ENCODE data around the gene CARD19.
"Not testable (repeated sequence)": the region's sequence is repeated elsewhere in the genome, so short reads cannot be mapped to it uniquely, and the experiment has no call there.

CARD19 gene

DNA sequence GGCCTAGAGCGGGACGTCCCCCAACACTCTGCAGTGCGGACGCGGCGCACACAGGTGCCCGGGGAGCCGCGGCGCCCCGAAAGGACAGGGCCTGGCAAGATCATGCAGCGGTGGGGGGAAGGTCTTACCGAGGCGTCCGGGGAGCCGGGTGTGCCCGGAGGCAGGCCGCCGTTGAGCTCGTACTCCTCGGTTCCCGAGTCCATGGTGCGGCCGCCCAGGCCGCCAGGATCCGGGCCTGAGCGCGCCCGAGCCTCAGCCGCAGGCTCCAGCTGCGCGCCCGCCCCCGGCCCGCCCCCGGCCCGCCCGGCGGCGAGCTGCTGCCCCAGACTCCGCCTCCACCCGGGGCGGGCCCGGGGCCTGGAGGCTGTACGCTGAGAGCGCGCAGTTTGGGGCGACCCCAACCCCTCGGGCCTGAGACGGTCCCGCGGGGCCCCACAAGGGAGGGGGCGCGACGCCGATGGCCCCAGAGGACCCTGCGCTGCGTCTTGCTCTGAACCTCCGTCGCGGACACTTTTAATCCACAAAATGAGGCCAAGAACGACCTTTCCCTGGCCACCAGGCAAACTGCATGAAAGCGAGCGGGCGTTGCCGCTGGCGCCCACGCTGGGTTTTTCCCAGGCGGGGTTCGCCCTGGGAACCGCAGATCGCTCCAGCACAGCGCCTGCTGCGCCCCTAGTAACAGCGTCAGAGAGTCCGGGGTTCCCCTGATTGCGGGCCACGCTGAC lies 38.2 kb downstream of the CARD19 start, which contains the start of gene NINJ1:
Gene NINJ1, minus strand, starts transcription at position 237 of the 725 bp plus-strand sequence. Its CDS starts 34 bp downstream, at position 203.
- DNase-seq (ENCODE audit: low read depth) = peak; percentile 72

DNA sequence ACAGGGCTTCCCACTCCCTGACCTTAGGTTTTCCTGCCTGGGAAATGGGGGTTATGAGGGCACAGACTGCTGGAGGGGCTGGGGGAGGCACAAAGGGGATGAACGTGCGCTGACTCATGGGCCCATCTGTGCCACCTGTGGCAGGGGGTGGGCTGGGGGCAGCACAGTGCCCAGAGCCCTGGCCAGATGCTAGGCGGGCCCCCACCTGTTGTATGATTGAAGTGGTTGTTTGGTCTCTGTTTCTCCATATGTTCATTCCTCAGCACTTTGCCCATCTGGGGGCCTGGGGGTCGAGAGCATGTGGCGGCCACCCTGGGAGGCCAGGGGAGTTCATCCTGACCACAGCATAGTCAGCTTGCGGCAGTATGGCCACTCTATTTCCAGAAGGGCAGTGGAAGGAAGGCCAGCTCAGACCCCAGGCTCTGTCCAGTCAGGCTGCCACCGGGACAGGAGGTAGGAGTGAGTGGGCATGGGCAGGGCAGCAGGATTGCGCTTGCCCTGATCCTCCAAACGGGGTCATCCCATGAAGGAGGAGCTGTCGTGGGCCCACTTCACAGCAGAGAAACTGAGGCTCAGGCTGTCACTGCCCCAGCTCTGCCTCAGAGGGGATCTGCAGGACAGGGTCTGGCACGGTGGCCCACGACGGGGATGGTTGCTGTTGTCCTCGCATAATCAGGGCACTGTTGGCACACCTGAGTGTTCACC lies 38.9 kb downstream of the CARD19 start:
- DNase-seq (ENCODE audit: low read depth) = no peak

GRCh38 chr9:93136011-93136440 lies 40.0 kb downstream of the CARD19 start:
- no peak for DNase-seq (ENCODE audit: low read depth)

- no peak for DNase-seq (ENCODE audit: low read depth)
Observed at GRCh38 chr9:93137362-93137761, 41.3 kb downstream of the CARD19 start.

- no peak for DNase-seq (ENCODE audit: low read depth)
Observed at GRCh38 chr9:93138171-93138764, 42.3 kb downstream of the CARD19 start.

DNA sequence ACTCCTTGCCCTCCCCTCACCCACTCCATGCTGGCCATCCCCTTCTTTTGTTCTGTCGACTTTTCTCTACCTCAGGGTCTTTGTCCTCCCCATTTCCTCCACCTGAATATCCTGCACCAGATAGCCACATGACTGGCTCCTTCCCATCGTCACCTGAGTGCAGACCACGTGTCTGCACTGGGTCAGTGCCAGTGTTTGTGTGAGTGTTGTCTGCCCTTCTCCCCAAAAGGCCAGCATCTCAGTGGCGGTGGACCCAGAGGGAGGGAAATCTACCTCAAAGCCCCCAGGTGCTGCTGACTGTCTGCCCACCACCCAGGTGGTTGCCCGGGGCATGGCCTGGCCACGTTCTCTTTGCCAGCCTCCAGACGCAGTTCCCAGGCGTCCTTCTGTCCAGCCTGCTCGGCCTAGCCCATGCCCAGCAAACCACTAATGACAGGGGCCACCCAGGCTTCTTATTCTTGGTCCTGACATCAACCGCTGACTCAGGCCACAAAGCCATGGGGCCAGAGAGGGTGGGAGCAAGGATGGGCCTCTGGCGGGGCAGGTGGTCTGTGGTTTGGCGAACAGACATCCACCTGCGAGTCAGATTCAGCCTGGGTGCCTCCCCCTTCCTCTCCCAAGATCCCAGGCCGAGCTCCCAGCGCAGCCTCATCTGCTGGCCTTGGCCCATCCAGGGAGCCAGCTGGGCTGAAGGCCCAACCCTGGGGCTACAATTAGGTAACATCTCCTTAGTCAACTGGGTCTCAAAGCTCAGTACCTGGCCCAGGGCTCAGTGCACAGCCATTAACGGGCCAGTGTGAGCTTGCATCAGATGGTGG lies 43.6 kb downstream of the CARD19 start:
- no peak for DNase-seq (ENCODE audit: low read depth)

GRCh38 chr9:93141771-93142483 lies 45.9 kb downstream of the CARD19 start:
- no peak for DNase-seq (ENCODE audit: low read depth)

DNA sequence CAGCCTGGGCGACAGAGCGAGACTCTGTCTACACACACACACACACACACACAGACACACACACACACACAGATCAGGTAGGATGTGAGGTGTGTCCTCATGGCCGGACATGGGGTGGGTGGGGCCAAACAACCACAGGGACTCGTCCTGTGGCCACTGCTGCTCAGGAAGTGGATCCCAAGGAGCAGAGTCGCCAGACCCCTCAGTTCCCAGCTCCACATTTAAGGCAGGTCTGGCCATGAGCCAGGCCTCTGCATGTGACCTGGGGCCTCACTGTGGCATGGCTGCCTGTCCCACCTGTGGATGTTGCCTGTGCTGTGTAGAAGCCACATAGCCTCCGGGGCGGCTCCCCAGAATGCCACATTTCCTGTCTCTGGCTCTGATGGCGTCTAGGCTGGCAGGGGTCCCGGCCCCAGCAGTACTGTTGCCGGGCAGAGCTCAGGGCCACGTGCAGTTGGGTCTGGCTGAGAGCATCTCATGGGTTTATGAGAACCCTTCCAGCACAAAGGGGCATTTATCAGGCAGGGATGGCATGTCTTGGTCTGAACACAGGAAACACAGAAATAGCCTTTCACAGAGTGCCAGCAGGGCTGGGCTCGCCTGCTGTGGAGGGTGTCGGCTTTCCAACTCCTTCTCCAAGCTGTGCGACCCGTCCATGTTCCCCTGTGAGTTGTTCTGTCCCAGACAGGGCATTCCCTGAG lies 48.0 kb downstream of the CARD19 start:
- no peak for DNase-seq (ENCODE audit: low read depth)

GRCh38 chr9:93146696-93147095 lies 50.7 kb downstream of the CARD19 start:
- not testable (repeated sequence) for DNase-seq (ENCODE audit: low read depth)

- no peak for DNase-seq (ENCODE audit: low read depth)
Observed at GRCh38 chr9:93147632-93148031, 51.6 kb downstream of the CARD19 start.

DNA sequence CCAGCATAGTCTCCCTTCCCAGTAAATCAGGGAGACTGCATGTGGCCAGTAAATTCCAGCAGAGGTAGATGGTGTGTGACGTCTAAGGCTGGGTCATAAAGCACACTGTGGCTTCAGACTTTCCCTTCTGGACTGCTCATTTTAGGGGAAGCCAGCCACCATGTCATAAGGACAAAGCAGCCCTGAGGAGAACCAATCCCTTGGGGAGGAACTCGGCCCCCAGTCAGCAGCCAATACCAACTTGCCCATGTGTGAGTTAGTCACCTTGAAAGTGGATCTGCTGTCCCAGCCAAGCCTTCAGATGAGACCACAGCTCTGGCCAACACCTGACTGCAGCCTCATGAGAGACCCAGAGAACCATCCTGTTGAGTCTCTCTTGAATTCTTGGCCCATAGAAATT lies 52.7 kb downstream of the CARD19 start:
- no peak for DNase-seq (ENCODE audit: low read depth)

GRCh38 chr9:93149361-93149760 lies 53.3 kb downstream of the CARD19 start:
- DNase-seq (ENCODE audit: low read depth) = no peak

GRCh38 chr9:93151097-93151784 lies 55.2 kb downstream of the CARD19 start:
- DNase-seq (ENCODE audit: low read depth) = no peak

DNA sequence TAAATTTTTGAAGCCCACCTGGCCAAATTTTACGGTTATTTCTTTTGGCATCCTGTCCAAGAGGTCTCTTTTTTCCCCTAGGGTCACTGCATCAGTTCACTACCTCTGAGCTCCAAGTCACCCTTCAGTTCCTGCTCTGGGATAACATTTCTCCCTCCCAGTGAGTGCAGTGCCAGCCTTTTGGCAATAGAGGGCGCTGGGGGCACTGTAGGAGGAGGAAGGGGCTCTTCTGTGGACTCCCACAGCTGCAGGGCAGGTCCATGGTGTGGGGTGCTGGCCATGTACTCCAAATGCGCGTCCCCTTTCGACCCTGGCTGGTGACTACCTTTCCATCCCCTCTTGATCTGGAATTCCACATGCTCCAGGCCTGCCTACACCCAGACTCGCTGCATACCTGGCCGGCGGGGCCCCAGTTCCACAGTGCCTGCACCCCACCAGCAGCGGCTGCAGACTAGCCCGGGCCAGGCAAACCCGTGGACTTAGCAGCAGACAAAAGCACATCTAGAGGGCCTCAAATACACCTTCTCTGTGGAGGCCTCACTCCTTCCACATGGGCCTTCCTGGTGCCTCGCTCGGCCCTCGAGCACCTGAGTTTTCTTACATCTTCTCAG lies 58.4 kb downstream of the CARD19 start:
- peak; percentile 26 for DNase-seq (ENCODE audit: low read depth)

GRCh38 chr9:93155716-93156474 lies 59.9 kb downstream of the CARD19 start:
- DNase-seq (ENCODE audit: low read depth) = no peak

DNA sequence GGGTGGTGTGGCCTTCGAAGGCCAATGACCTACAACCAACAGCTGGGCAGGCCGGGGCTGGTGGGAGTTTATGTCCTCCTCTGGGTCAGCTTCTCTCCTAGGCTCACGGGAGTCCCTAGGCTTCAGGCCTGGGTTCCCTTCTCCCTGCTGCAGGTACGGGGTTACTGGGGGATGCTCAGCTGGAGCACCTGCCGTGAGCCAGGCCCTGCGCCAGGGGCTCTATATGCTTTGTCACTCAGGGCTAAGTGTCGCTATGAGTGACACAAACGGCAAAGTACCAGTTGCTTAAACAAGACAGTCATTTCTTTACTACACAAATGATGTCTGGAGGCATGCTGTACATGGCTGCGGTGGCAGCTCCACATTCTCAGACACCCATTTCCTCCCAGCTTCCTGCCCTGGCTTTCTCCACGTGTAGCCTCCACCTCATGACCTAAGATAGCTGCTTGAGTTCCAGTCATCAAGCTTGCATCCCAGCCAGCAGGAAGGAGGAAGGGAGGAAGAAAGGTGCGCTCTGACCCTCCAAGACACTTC lies 60.5 kb downstream of the CARD19 start:
- DNase-seq (ENCODE audit: low read depth) = no peak

GRCh38 chr9:93159601-93160471 lies 63.8 kb downstream of the CARD19 start:
- DNase-seq (ENCODE audit: low read depth) = peak; percentile 77
